Progenitor cell of endocrine pancreas (in vitro differentiated cells): Measurements from ENCODE around the gene ATG2B. TPM values are rescaled to one million over a fixed set of nuclear protein-coding genes. Genes with fewer than 3 reads are reported as not detected.
A peak's percentile ranks its signal among the peaks of the same experiment; 100 is the strongest.

ENCODE experiments used
- DNase-seq: peaks from one replicate; pipeline ENCODE4 v3.0.0; 2021; ENCODE audit warnings: low spot score; ENCODE audit not compliant: unreplicated experiment
- H3K27ac Mint-ChIP-seq: 2 replicates; pipeline ENCODE4 v1.8.0; 2021; ENCODE audit warnings: mild to moderate bottlenecking, moderate library complexity, mixed read lengths
- H3K27me3 Mint-ChIP-seq: 2 replicates; pipeline ENCODE4 v1.8.0; 2021; ENCODE audit warnings: mixed read lengths
- H3K36me3 Mint-ChIP-seq: 2 replicates; pipeline ENCODE4 v1.8.0; 2022; ENCODE audit warnings: mixed read lengths; ENCODE audit not compliant: insufficient read depth
- H3K4me1 Mint-ChIP-seq: 2 replicates; pipeline ENCODE4 v1.8.0; 2021; ENCODE audit warnings: low read depth, mixed read lengths
- H3K4me3 Mint-ChIP-seq: 2 replicates; pipeline ENCODE4 v1.8.0; 2021; ENCODE audit warnings: low read depth, mild to moderate bottlenecking, moderate library complexity, mixed read lengths
- H3K9me3 Mint-ChIP-seq: 2 replicates; pipeline ENCODE4 v1.8.0; 2021; ENCODE audit warnings: low read depth, mixed read lengths
- CTCF ChIP-seq: fragments of 200-600 bp; sonication (generic); IDR thresholded peaks from one replicate; pipeline ENCODE4 v1.5.0; 2021; ENCODE audit warnings: antibody characterized with exemption, mild to moderate bottlenecking; ENCODE audit not compliant: unreplicated experiment
- total RNA-seq: library from RNA; stranded (reverse); gene quantifications from 2 replicates; pipeline ENCODE4 v1.2.1, GENCODE V29; 2021

ATG2B gene
- total RNA-seq, 1 donor from 2014 or later, result 24.5 TPM

DNA sequence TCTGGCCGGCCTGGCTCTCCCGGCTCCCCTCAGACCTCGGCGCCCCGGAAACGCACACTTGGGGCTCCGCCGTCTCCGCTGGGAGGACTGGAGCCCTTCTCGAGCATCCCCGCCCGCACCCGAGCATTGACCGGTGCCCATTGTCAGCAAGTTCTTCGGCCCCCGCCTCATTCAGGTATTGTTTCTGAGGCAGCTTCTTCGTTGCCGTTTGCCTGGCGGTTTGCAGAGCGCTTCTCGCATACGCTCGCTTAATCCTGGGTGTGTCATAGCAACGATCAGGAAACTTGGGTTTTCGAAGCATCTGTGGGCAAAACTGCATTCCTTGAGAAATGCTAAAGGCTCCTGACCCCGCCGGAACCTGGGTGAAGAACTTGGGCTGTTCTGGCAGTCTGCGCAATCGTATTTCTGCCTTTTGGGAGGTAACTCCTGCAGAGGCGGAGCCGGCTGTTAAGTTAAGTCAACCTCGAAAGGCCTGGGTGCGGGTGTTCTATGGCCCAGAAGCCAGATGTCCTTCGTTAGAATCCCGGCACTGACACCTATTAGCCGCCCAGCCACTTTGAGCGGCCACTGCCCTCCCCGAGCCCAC lies 703 bp upstream of the ATG2B start:
- Mint-ChIP-seq H3K4me1 (peaks cover 42% of the 10 kb centered on the region), H3K27ac (peak overlapping the region; percentile 93)

DNA sequence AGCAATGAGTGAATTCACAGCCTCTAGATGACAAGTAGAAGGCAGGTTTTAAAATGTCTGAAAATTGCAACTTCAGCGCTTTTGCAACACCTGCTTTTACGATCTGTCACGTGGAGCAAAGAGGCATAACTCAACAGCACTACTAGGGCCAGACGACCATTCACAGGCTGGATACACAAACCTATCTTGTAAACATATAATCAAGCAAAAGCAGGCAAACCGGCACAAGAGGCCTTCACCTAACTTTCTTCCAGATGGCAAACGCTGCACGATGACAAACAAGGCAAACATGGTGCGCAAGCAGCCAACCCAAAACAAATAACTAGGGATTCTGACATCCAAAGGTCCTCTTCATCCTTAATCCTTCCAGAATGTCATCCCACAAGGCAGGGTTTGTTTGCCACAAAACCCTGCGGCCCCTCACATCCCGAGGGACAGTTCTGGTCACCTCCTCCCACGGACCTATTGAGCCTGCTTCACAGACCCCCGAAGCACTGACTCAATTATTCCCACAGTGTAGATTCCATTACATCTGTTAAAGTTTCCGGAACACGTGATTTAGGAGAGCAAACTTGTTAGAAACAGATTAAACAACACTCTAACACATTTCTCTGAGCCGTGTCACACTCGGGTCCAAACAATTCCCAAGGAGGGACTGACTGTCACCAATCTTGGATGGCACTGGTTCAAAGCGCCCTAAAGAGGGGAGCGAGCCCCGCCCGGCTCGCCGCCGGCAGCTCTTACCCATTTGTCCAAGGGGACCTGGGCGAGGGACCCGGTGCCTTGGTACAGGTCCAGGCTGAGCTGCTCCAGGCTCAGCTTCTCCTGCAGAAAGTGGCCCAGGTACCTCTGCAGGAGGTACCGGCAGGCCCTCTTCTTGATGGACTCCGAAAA lies 823 bp downstream of the ATG2B start:
- peak overlapping the region; percentile 97 for H3K27ac Mint-ChIP-seq
- no peaks in the 10 kb centered on the region for H3K27me3 Mint-ChIP-seq
- H3K4me1 Mint-ChIP-seq, result peaks cover 40% of the 10 kb centered on the region
- no peak for TF ChIP-seq CTCF
- H3K9me3 Mint-ChIP-seq, result no peaks in the 10 kb centered on the region
- H3K36me3 Mint-ChIP-seq, result peaks cover 4% of the 10 kb centered on the region
- no peak for DNase-seq
- peak overlapping the region; percentile 87 for H3K4me3 Mint-ChIP-seq

More for the DNA sequence above, 703 bp upstream of the ATG2B start:
- Mint-ChIP-seq H3K4me3 (peak overlapping the region; percentile 87), H3K36me3 (peaks cover 9% of the 10 kb centered on the region), H3K27me3 (no peaks in the 10 kb centered on the region), H3K9me3 (no peaks in the 10 kb centered on the region)
- TF ChIP-seq CTCF, result no peak
- DNase-seq, result no peak

- Mint-ChIP-seq H3K36me3 (peaks cover 2% of the 10 kb centered on the region), H3K4me1 (peaks cover 35% of the 10 kb centered on the region), H3K27ac (no peak overlapping the region), H3K4me3 (no peak overlapping the region), H3K27me3 (no peaks in the 10 kb centered on the region), H3K9me3 (no peaks in the 10 kb centered on the region)
- no peak for DNase-seq
- no peak for TF ChIP-seq CTCF
Observed at GRCh38 chr14:96359959-96360358, 3.2 kb downstream of the ATG2B start.

DNA sequence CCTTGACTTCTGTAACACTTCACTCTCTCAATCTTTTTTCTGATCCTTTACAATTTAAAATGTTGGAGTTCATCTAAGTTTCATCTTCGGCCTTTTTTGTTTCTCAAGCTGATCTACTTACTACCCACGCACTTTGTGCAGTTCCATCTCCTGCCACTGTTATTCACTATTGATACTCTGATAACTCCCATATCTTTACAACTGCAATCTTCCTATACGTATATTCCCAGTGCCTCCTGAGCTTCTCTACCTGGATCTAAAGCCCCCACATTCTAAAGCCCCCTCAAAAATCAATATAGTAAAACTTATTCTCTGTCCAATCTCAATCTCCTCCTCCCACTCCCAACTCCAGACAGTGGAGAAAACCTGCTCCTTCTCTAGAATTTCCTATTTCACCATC lies 5.9 kb downstream of the ATG2B start:
- no peak for DNase-seq
- H3K36me3 Mint-ChIP-seq, result peaks cover 1% of the 10 kb centered on the region

More for the DNA sequence above, 5.9 kb downstream of the ATG2B start:
- peaks cover 23% of the 10 kb centered on the region for H3K4me1 Mint-ChIP-seq
- H3K9me3 Mint-ChIP-seq, result no peaks in the 10 kb centered on the region
- no peak overlapping the region for H3K4me3 Mint-ChIP-seq
- peak; percentile 12 for TF ChIP-seq CTCF
- H3K27ac Mint-ChIP-seq, result no peak overlapping the region
- no peaks in the 10 kb centered on the region for H3K27me3 Mint-ChIP-seq
